Coronary artery (tissue), 2 donors: ENCODE measurements around the gene CDH23.
A peak's percentile ranks its signal among the peaks of the same experiment; 100 is the strongest.
"Not testable (repeated sequence)": the region's sequence is repeated elsewhere in the genome, so short reads cannot be mapped to it uniquely, and the experiment has no call there.

ENCODE experiments used
- DNase-seq: peaks from one replicate; pipeline ENCODE4 v3.0.0-alpha.2; 2017; ENCODE audit warnings: low spot score
- H3K27ac ChIP-seq, 2 donors: fragments of 200-600 bp; sonication (generic); one replicate each; pipeline ENCODE4 v1.5.1; 2016 to 2019
- H3K4me3 ChIP-seq: fragments of 200-600 bp; sonication (generic); 2 replicates; pipeline ENCODE4 v1.5.1; 2016; ENCODE audit warnings: mild to moderate bottlenecking, moderate library complexity
- TF ChIP-seq, protein P1 (sequence below): fragments of 200-600 bp; sonication (generic); IDR thresholded peaks from one replicate; pipeline ENCODE4 v1.5.1; 2019; ENCODE audit warnings: antibody characterized with exemption

The CDH23 gene

DNA sequence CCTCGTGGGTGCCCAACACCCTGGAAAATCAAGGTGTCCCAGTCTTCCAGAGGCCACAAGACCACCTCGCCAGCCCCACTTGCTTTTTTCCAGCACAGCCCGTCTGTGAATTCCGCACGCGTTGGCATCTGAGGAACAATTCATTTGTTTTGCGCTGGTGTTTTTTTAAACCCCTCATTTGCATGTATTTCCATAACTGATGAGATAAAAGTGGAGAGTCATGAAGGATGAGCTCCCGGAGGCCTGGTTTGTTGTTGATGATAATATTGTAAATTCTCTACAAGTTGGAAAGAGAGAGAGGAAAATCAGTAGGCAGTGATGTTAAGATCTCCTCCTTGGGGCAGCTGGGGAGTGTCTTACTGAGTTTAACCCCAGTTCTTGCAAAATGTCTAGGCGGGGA, 43.1 kb upstream of the CDH23 start:
- no peak overlapping the region for H3K4me3 ChIP-seq
- TF ChIP-seq, protein P1, sequence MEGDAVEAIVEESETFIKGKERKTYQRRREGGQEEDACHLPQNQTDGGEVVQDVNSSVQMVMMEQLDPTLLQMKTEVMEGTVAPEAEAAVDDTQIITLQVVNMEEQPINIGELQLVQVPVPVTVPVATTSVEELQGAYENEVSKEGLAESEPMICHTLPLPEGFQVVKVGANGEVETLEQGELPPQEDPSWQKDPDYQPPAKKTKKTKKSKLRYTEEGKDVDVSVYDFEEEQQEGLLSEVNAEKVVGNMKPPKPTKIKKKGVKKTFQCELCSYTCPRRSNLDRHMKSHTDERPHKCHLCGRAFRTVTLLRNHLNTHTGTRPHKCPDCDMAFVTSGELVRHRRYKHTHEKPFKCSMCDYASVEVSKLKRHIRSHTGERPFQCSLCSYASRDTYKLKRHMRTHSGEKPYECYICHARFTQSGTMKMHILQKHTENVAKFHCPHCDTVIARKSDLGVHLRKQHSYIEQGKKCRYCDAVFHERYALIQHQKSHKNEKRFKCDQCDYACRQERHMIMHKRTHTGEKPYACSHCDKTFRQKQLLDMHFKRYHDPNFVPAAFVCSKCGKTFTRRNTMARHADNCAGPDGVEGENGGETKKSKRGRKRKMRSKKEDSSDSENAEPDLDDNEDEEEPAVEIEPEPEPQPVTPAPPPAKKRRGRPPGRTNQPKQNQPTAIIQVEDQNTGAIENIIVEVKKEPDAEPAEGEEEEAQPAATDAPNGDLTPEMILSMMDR = no peak
- H3K27ac ChIP-seq = no peak overlapping the region
- no peak for DNase-seq

DNA sequence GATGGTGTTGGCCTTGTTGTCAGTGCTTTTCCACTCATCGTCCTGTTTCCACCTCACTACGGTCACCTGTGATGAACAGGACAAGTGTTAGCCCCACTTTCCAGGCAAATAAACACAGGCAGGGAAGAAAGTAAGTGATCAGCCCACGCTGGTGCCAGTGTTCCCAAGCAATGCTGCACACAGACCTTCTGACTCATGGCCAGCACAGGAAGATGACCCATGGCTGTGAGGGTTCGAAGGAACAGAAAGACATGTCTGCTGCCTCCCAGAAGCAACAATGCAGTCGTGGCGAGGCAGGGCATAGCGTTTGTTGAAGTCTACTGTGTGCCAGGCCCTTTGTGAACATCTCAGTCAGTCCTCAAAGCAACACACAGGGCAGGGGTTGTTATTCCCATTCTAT, 41.9 kb upstream of the CDH23 start:
- DNase-seq = no peak
- no peak overlapping the region for H3K4me3 ChIP-seq
- TF ChIP-seq, protein P1 = no peak
- no peak overlapping the region for H3K27ac ChIP-seq

DNA sequence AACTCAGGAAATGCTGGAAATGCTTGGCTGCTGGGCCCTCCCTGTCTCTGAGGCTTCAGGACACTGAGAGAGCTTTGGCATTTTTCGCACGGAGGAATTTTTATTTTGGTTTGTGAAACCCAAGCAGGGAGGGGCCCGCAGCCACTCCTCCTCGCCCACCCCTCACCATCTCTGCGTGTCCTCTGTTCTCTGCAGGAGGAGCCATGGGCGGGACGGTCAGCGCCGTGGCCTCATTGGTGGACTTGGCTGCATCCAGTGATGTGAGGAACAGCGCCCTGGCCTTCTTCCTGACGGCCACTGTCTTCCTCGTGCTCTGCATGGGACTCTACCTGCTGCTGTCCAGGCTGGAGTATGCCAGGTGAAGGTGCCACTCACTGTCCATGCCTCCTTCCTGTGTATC, 40.8 kb upstream of the CDH23 start:
- Histone ChIP-seq H3K27ac (no peak overlapping the region), H3K4me3 (no peak overlapping the region)
- DNase-seq = no peak
- TF ChIP-seq, protein P1 = no peak

DNA sequence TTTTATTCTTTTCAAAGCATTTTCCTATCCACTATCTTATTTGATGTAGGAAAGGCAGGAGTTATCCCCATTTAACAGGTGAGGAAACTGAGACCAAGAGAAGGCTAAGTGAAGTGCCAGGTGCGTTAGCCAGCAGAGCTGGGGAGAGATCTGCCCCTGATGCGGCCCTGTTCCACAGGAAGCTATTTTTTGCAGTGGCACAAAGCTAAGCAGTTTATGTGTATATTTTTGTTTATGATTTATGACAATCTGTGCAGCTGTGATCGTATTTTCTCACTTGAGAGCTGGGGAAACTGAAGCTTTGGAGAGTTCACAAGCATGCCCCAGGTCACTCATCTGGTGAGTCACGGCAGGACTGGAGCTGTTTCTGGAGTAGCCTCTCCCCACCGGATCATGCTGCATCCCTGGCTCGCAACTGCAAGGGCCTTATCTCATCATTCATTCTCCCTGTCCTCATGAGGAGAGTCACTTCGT, 38.9 kb upstream of the CDH23 start:
- Histone ChIP-seq H3K4me3 (no peak overlapping the region), H3K27ac (peak overlapping the region in 1 of 2 donors; percentile 41)
- no peak for DNase-seq
- TF ChIP-seq, protein P1 = no peak

DNA sequence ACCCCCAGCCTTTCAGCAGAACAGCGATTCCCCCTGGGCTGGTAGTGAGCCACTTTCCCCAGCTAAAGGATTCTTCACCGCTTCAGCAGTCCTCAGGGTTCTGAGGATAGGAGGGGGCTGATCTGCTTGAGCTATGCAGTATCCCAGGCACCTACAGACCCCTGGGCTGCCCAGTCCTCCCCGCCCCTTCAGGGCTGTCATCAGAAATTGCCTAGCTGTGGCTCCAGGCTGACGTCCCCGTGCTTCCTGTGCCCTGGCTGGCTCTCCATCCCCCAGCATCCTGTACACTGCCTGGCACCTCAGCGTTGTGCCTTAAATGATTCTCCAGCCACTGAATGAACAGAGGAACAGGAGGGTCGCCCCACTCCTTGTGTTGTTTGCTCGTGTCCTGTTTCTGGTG, 38.4 kb upstream of the CDH23 start:
- no peak for DNase-seq
- H3K4me3 ChIP-seq = no peak overlapping the region
- TF ChIP-seq, protein P1 = no peak
- H3K27ac ChIP-seq = peak overlapping the region in 1 of 2 donors; percentile 41

DNA sequence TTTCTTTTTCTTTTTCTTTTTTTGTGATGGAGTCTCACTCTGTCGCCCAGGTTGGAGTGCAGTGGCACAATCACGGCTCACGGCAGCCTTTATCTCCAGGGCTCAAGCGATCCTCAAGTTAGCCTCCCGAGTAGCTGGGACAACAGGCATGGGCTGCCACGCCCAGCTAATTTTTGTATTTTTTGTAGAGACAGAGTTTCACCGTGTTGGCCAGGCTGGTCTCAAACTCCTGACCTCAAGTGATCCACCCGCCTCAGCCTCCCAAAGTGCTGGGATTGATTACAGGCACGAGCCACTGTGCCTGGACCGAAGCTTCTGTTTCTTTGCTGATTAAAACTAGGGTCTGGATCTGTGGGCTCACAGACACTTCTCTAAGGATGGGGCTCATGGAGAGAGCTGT, 37.8 kb upstream of the CDH23 start:
- not testable (repeated sequence) for DNase-seq, H3K4me3 ChIP-seq
- peak overlapping the region in 1 of 2 donors; percentile 70 for H3K27ac ChIP-seq

DNA sequence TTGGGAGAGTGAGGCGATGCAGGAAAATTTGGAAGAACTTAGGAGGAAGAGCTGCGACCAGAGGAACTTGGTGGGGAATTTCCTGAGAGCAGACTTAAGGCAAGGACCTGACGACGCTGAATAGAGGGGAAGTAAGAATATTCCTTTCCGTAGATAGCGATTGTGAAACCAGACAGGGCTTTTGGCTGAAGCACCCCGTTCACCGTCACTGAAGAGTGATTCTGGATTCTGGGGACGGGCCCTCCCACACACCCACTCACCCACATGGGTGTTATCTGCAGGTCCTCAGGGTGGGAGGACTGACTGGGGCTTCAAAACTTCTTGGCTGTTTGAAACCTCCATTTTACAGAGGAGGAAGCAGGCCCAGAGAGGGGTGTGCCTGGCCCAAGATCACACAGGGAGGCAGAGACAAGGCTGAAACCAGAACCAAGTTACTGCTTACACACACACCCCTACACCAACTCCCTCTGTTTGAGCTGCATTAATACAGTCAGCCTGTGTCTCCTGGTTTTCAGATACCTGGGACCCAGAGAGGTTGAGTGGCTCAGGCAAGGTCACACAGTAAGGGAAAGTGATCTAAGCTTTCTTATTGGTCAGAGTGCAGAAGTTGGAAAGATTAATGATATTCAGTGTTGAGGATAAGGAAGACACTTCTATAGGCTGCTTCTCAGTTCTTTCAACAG, 37.2 kb upstream of the CDH23 start:
- TF ChIP-seq, protein P1 = no peak
- Histone ChIP-seq H3K27ac (peak overlapping the region in 1 of 2 donors; percentile 70), H3K4me3 (no peak overlapping the region)
- DNase-seq = no peak
